HEK293T (cell line): ENCODE data around the gene CFAP100.

Source experiments
- HDGF ChIP-seq: fragments of 450-650 bp; IDR thresholded peaks from 2 replicates; pipeline ENCODE4 v1.6.1; 2017; ENCODE audit warnings: antibody characterized with exemption, borderline replicate concordance
- LEF1 ChIP-seq: fragments of 450-650 bp; IDR thresholded peaks from 2 replicates; pipeline ENCODE4 v1.6.1; 2017; ENCODE audit warnings: mild to moderate bottlenecking, borderline replicate concordance
- TF ChIP-seq, protein P1 (sequence below): fragments of 450-650 bp; IDR thresholded peaks from 2 replicates; pipeline ENCODE4 v1.6.1; 2016

DNA sequence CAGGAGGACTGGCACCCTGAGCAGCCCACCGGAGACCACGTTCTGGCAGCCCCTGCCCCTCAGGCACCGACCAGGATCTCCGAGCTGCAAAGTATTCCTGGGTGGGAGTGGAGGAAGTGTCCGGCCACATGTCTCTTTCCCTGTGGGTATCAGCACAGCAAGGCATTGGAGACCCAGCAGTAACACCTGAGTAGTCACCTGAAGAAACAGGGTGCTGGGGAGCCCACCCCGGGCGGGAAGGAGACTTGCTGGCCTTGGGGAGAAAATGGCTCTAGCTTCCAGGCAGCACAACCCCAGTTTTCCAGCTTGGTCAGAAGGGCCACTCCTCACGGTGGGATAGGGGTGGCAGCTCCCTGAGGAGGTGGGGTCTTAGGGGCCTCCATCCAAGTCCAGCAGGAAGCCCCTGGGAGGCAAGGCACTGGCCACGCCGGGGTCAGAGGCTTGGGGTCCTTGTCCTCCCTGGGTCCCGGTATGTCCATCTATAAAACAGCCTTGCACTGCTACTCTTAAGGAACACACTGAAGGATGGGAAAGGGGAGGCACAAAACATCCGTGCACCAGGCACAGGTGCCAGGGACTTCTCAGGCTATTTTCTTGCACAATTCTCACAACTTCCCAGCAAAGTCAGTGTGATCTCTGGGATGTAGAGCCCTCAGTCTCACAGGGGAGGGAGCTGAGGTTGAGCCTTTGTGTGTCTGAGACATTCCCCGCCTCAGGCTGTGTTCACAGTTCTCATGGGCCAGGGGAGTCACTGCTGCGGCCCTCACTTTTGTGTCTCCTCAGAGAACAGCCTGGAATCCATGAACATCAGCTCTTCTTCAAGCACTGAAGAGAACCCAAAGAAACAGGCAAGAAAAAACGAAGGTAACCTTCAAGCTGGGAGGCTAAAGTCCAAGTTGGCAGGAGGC, 11.9 kb downstream of the CFAP100 start:
- no peak for TF ChIP-seq LEF1
- TF ChIP-seq, protein P1, sequence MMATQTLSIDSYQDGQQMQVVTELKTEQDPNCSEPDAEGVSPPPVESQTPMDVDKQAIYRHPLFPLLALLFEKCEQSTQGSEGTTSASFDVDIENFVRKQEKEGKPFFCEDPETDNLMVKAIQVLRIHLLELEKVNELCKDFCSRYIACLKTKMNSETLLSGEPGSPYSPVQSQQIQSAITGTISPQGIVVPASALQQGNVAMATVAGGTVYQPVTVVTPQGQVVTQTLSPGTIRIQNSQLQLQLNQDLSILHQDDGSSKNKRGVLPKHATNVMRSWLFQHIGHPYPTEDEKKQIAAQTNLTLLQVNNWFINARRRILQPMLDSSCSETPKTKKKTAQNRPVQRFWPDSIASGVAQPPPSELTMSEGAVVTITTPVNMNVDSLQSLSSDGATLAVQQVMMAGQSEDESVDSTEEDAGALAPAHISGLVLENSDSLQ, result no peak
- no peak for TF ChIP-seq HDGF
